ENCODE data around the gene RPS21. TPM values are rescaled to one million over a fixed set of nuclear protein-coding genes. Genes with fewer than 3 reads are reported as not detected.

Gene RPS21
- total and polyA plus RNA-seq, 9 of the 15 experiments (the other 6 are each of a cell fraction or from before 2014, with no cell fraction given) = 1,380 to 5,647 (median 3,091) TPM

GRCh38 chr20:62381202-62381797 is 5.6 kb upstream of the RPS21 start:
- H3K9me3 ChIP-seq (replicated peaks; ENCODE audit: control insufficient read depth, insufficient read depth, low read depth, low read length) = peaks cover 2% of the 10 kb centered on the region; the same call in 1 of the 2 replicates
- no peak overlapping the region for H3K4me2 ChIP-seq (ENCODE audit: insufficient read depth, low read length)
- peak overlapping the region; percentile 55 for H3K27ac ChIP-seq (ENCODE audit: extremely low read depth, low read depth, low read length)
- peaks cover 2 to 45% of the 10 kb centered on the region in 2 experiments; a peak in 3 of 5 replicates for H3K4me1 ChIP-seq (replicated peaks in 1 of 2; ENCODE audit: control insufficient read depth in 2 of 2, insufficient read depth in 2 of 2, low read length in 2 of 2)
- ChIA-PET POLR2A (interaction anchor here (1.3 kb wide), 1 partner anchor 13 kb away, joined by 8 read pairs; no protein-coding TSS in a partner anchor), CTCF (ENCODE audit: low intra/inter-chr PET ratio) (no interaction called here)
- intact Hi-C loops (cut with micrococcal nuclease) = loop anchor here (10.0 kb wide), 1 partner anchor 236 kb away; the partner anchor contains the start of genes PSMA7 and SS18L1
- ATAC-seq (0 out of 3 replicates have a peak, but pooled peaks have one; percentile 4), FAIRE-seq (peak; percentile 35), DNase-seq (ENCODE audit: extremely low read depth in 1 of 4, low spot score in 3 of 4) (peak in 1 of 4 experiments; percentile 55)
- no peaks in the 10 kb centered on the region for H3K9me1 ChIP-seq (ENCODE audit: control insufficient read depth, insufficient read depth, low read length)
- no TSS peak for BruUV-seq (replicated peaks)
- no peak overlapping the region for H3K4me3 ChIP-seq
- peaks cover 24% of the 10 kb centered on the region for H3K79me2 ChIP-seq (ENCODE audit: control insufficient read depth, insufficient read depth, low read length)
- H3K27me3 ChIP-seq (ENCODE audit: control insufficient read depth in 2 of 2, insufficient read depth in 2 of 2, low read length in 2 of 2) = no peaks in the 10 kb centered on the region
- H3K36me3 ChIP-seq (ENCODE audit: control insufficient read depth, insufficient read depth, low read length) = peaks cover 28% of the 10 kb centered on the region
- in situ Hi-C loops (cut with MboI) = no loop called here
- H2AFZ ChIP-seq (ENCODE audit: low read depth, low read length) = no peak overlapping the region
- H3K9ac ChIP-seq (ENCODE audit: insufficient read depth in 1 of 2, low read depth in 2 of 2, low read length in 2 of 2) = peak overlapping the region in 1 of 2 experiments; percentile 69; a peak in 1 of 4 replicates
- 0 out of 2 replicates have a peak, but pooled peaks cover 3% of the 10 kb centered on the region for H4K20me1 ChIP-seq (replicated peaks; ENCODE audit: control insufficient read depth, insufficient read depth, low read length)
- 70% methylated on average over 11 of the region's 16 CpGs for WGBS (ENCODE audit: insufficient coverage, low coverage, missing lambda C conversion rate)
- TF ChIP-seq ATF3 (IDR thresholded peaks at IDR 0.05) = peak; percentile 41; the same call in 1 of the 2 replicates
- no peak for TF ChIP-seq ATF3 (CRISPR knock-in tag; conservative IDR thresholded peaks at IDR 0.05)
- TF ChIP-seq SRSF7 (optimal IDR thresholded peaks at IDR 0.05; ENCODE audit: low read depth, low read length) = no peak
- no peak for TF ChIP-seq ERF (CRISPR knock-in tag; IDR thresholded peaks at IDR 0.05)
- peak; percentile 74 for TF ChIP-seq PRDM10 (IDR thresholded peaks at IDR 0.05; ENCODE audit: partially characterized antibody)
- no peak for TF ChIP-seq BCOR (IDR thresholded peaks at IDR 0.05)
- TF ChIP-seq FOXP1 (CRISPR knock-in tag; IDR thresholded peaks at IDR 0.05) = no peak
- TF ChIP-seq ZNF197 (CRISPR knock-in tag; IDR thresholded peaks at IDR 0.05; ENCODE audit: low read depth) = no peak
- TF ChIP-seq HCFC1 (IDR thresholded peaks at IDR 0.05; ENCODE audit: low read depth, low read length) = no peak
- TF ChIP-seq ARID3A (IDR thresholded peaks at IDR 0.05; ENCODE audit: borderline replicate concordance, low read depth, low read length) = no peak
